ENCODE results near the gene FOXN3.

Gene FOXN3

GRCh38 chr14:89227496-89227836 is 189.6 kb downstream of the FOXN3 start:
- no peaks in the 10 kb centered on the region for H3K4me1 ChIP-seq (ENCODE audit: insufficient read depth, insufficient read length)
- H3K4me3 ChIP-seq (ENCODE audit: insufficient read length, low read depth), result no peak overlapping the region
- no peak for DNase-seq (ENCODE audit: low read depth, low spot score)
- H3K27me3 ChIP-seq (ENCODE audit: insufficient read depth, insufficient read length), result no peaks in the 10 kb centered on the region
- no peaks in the 10 kb centered on the region for H3K9me3 ChIP-seq (ENCODE audit: insufficient read depth, low read length)
- peaks cover 5% of the 10 kb centered on the region for H3K36me3 ChIP-seq (ENCODE audit: insufficient read depth, insufficient read length, low read length)
- TF ChIP-seq ZNF274 (IDR thresholded peaks at IDR 0.05; ENCODE audit: low read depth, low read length) (no peak), YY1 (IDR thresholded peaks at IDR 0.05; ENCODE audit: insufficient read depth, insufficient read length) (no peak), SUZ12 (IDR thresholded peaks at IDR 0.05; ENCODE audit: extremely low read depth, insufficient read depth, insufficient read length) (no peak)
- H3K9ac ChIP-seq (ENCODE audit: insufficient read length, low read depth), result no peak overlapping the region

GRCh38 chr14:89226801-89227495 is 190.1 kb downstream of the FOXN3 start:
- H3K4me3 ChIP-seq (ENCODE audit: insufficient read length, low read depth), result no peak overlapping the region
- TF ChIP-seq SUZ12 (IDR thresholded peaks at IDR 0.05; ENCODE audit: extremely low read depth, insufficient read depth, insufficient read length) (no peak), YY1 (IDR thresholded peaks at IDR 0.05; ENCODE audit: insufficient read depth, insufficient read length) (no peak), ZNF274 (IDR thresholded peaks at IDR 0.05; ENCODE audit: low read depth, low read length) (no peak)
- no peaks in the 10 kb centered on the region for H3K9me3 ChIP-seq (ENCODE audit: insufficient read depth, low read length)
- no peaks in the 10 kb centered on the region for H3K27me3 ChIP-seq (ENCODE audit: insufficient read depth, insufficient read length)
- H3K9ac ChIP-seq (ENCODE audit: insufficient read length, low read depth), result no peak overlapping the region
- H3K36me3 ChIP-seq (ENCODE audit: insufficient read depth, insufficient read length, low read length), result peaks cover 5% of the 10 kb centered on the region
- no peaks in the 10 kb centered on the region for H3K4me1 ChIP-seq (ENCODE audit: insufficient read depth, insufficient read length)
- DNase-seq (ENCODE audit: low read depth, low spot score), result no peak

GRCh38 chr14:89225607-89226006 is 191.4 kb downstream of the FOXN3 start:
- TF ChIP-seq SUZ12 (IDR thresholded peaks at IDR 0.05; ENCODE audit: extremely low read depth, insufficient read depth, insufficient read length), result no peak
- no peak for TF ChIP-seq ZNF274 (IDR thresholded peaks at IDR 0.05; ENCODE audit: low read depth, low read length)
- TF ChIP-seq YY1 (IDR thresholded peaks at IDR 0.05; ENCODE audit: insufficient read depth, insufficient read length), result no peak
- Histone ChIP-seq H3K36me3 (ENCODE audit: insufficient read depth, insufficient read length, low read length) (peaks cover 6% of the 10 kb centered on the region), H3K4me1 (ENCODE audit: insufficient read depth, insufficient read length) (no peaks in the 10 kb centered on the region)

GRCh38 chr14:89221109-89221810 is 195.8 kb downstream of the FOXN3 start:
- DNase-seq (ENCODE audit: low read depth, low spot score), result no peak
- no peaks in the 10 kb centered on the region for H3K27me3 ChIP-seq (ENCODE audit: insufficient read depth, insufficient read length)
- H3K4me1 ChIP-seq (ENCODE audit: insufficient read depth, insufficient read length), result no peaks in the 10 kb centered on the region
- no peak overlapping the region for H3K4me3 ChIP-seq (ENCODE audit: insufficient read length, low read depth)
- H3K9me3 ChIP-seq (ENCODE audit: insufficient read depth, low read length), result no peaks in the 10 kb centered on the region
- H3K9ac ChIP-seq (ENCODE audit: insufficient read length, low read depth), result no peak overlapping the region
- peaks cover 23% of the 10 kb centered on the region for H3K36me3 ChIP-seq (ENCODE audit: insufficient read depth, insufficient read length, low read length)
- TF ChIP-seq ZNF274 (IDR thresholded peaks at IDR 0.05; ENCODE audit: low read depth, low read length) (no peak), SUZ12 (IDR thresholded peaks at IDR 0.05; ENCODE audit: extremely low read depth, insufficient read depth, insufficient read length) (no peak), YY1 (IDR thresholded peaks at IDR 0.05; ENCODE audit: insufficient read depth, insufficient read length) (no peak)

More at GRCh38 chr14:89225607-89226006, 191.4 kb downstream of the FOXN3 start:
- H3K4me3 ChIP-seq (ENCODE audit: insufficient read length, low read depth), result no peak overlapping the region
- DNase-seq (ENCODE audit: low read depth, low spot score), result no peak
- no peaks in the 10 kb centered on the region for H3K27me3 ChIP-seq (ENCODE audit: insufficient read depth, insufficient read length)
- no peaks in the 10 kb centered on the region for H3K9me3 ChIP-seq (ENCODE audit: insufficient read depth, low read length)
- no peak overlapping the region for H3K9ac ChIP-seq (ENCODE audit: insufficient read length, low read depth)

- peaks cover 35% of the 10 kb centered on the region for H3K36me3 ChIP-seq (ENCODE audit: insufficient read depth, insufficient read length, low read length)
Measured at GRCh38 chr14:89219051-89219450, 198.0 kb downstream of the FOXN3 start.

GRCh38 chr14:89217891-89218290 is 199.1 kb downstream of the FOXN3 start:
- no peaks in the 10 kb centered on the region for H3K27me3 ChIP-seq (ENCODE audit: insufficient read depth, insufficient read length)

More at GRCh38 chr14:89219051-89219450, 198.0 kb downstream of the FOXN3 start:
- no peak for DNase-seq (ENCODE audit: low read depth, low spot score)
- TF ChIP-seq SUZ12 (IDR thresholded peaks at IDR 0.05; ENCODE audit: extremely low read depth, insufficient read depth, insufficient read length) (no peak), YY1 (IDR thresholded peaks at IDR 0.05; ENCODE audit: insufficient read depth, insufficient read length) (no peak), ZNF274 (IDR thresholded peaks at IDR 0.05; ENCODE audit: low read depth, low read length) (no peak)
- Histone ChIP-seq H3K4me1 (ENCODE audit: insufficient read depth, insufficient read length) (no peaks in the 10 kb centered on the region), H3K27me3 (ENCODE audit: insufficient read depth, insufficient read length) (no peaks in the 10 kb centered on the region), H3K9ac (ENCODE audit: insufficient read length, low read depth) (no peak overlapping the region), H3K9me3 (ENCODE audit: insufficient read depth, low read length) (no peaks in the 10 kb centered on the region), H3K4me3 (ENCODE audit: insufficient read length, low read depth) (no peak overlapping the region)

GRCh38 chr14:89215531-89215930 is 201.5 kb downstream of the FOXN3 start:
- H3K27me3 ChIP-seq (ENCODE audit: insufficient read depth, insufficient read length), result no peaks in the 10 kb centered on the region
- H3K4me1 ChIP-seq (ENCODE audit: insufficient read depth, insufficient read length), result no peaks in the 10 kb centered on the region
- TF ChIP-seq ZNF274 (IDR thresholded peaks at IDR 0.05; ENCODE audit: low read depth, low read length) (no peak), YY1 (IDR thresholded peaks at IDR 0.05; ENCODE audit: insufficient read depth, insufficient read length) (no peak), SUZ12 (IDR thresholded peaks at IDR 0.05; ENCODE audit: extremely low read depth, insufficient read depth, insufficient read length) (no peak)
- H3K4me3 ChIP-seq (ENCODE audit: insufficient read length, low read depth), result no peak overlapping the region
- H3K36me3 ChIP-seq (ENCODE audit: insufficient read depth, insufficient read length, low read length), result peaks cover 34% of the 10 kb centered on the region
- H3K9ac ChIP-seq (ENCODE audit: insufficient read length, low read depth), result no peak overlapping the region
- no peak for DNase-seq (ENCODE audit: low read depth, low spot score)
- no peaks in the 10 kb centered on the region for H3K9me3 ChIP-seq (ENCODE audit: insufficient read depth, low read length)

More at GRCh38 chr14:89217891-89218290, 199.1 kb downstream of the FOXN3 start:
- no peaks in the 10 kb centered on the region for H3K4me1 ChIP-seq (ENCODE audit: insufficient read depth, insufficient read length)
- H3K36me3 ChIP-seq (ENCODE audit: insufficient read depth, insufficient read length, low read length), result peaks cover 30% of the 10 kb centered on the region
- no peak overlapping the region for H3K9ac ChIP-seq (ENCODE audit: insufficient read length, low read depth)
- H3K4me3 ChIP-seq (ENCODE audit: insufficient read length, low read depth), result no peak overlapping the region
- no peak for DNase-seq (ENCODE audit: low read depth, low spot score)
- TF ChIP-seq YY1 (IDR thresholded peaks at IDR 0.05; ENCODE audit: insufficient read depth, insufficient read length) (no peak), SUZ12 (IDR thresholded peaks at IDR 0.05; ENCODE audit: extremely low read depth, insufficient read depth, insufficient read length) (no peak), ZNF274 (IDR thresholded peaks at IDR 0.05; ENCODE audit: low read depth, low read length) (no peak)
- H3K9me3 ChIP-seq (ENCODE audit: insufficient read depth, low read length), result no peaks in the 10 kb centered on the region

Measured in NT2/D1 (cell line).